ENCODE results near the gene TM2D1. TPM values are rescaled to one million over a fixed set of nuclear protein-coding genes. Genes with fewer than 3 reads are reported as not detected.

The TM2D1 gene
- 40.4 and 56.5 TPM in 2 replicates for polyA plus RNA-seq (2011; rRNA removed)
- 13.3 and 17.7 TPM in 2 replicates for polyA minus RNA-seq (2011; rRNA and poly(A)+ RNA removed)

DNA sequence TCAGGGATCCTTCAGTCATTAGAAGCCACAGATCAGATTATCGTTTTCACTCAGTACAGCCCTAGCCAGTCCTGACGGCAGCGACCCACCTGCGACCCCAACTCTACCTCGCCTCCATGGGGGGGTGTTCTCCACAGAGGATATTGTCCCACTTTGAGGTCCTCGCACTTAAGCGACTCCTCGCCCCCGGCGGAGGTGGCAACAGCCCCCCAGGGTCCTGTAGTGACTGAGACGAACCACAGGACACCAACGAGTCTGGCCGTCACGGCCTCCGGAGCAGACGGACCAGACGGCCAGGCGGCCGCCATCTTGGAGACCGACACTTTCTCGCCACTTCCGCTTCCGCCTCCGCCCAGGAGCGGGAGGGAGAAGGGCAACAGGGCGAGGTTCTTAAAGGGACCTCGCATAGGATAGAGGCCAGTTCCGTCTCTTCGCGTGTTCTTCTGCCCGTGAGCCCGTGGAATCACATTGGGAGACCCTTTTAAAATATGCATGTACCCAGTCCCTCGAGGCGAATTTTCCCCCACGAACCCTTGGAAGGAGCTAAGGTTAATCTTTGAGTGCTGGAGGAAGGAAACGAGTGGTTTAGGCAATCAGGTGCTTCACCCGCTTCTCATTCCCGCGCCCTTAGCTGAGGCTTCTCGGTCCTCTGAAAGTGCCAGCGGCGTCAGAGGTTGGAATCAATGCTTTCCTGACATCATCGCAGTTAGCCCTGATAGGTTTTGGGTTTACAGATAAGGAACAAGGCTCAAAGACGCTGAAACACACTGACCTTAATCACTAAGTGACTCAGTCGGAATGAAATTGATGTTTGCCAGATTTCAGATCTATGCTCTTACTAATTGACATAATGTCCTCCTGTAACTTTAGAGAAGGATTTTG lies at the start of gene TM2D1:
Gene TM2D1 (minus strand): TSS at position 329 of the 882 bp plus-strand sequence. CDS start 21 bp downstream, at position 308.
- DNase-seq (ENCODE audit: low read depth, low spot score) = peak; percentile 62
- H3K4me3 ChIP-seq (ENCODE audit: low read depth, low read length) = peak within 1 kb of the TSS; percentile 100
- ChIA-PET POLR2A (interaction anchor here (0.5 kb wide), 1 partner anchor 46 kb away, joined by 4 read pairs; no protein-coding TSS in a partner anchor), CTCF (interaction anchor here (0.5 to 1.0 kb wide), 2 partner anchors 675 to 1001 kb away, joined by 3 to 5 read pairs; no protein-coding TSS in a partner anchor)
- TF ChIP-seq, protein P1, sequence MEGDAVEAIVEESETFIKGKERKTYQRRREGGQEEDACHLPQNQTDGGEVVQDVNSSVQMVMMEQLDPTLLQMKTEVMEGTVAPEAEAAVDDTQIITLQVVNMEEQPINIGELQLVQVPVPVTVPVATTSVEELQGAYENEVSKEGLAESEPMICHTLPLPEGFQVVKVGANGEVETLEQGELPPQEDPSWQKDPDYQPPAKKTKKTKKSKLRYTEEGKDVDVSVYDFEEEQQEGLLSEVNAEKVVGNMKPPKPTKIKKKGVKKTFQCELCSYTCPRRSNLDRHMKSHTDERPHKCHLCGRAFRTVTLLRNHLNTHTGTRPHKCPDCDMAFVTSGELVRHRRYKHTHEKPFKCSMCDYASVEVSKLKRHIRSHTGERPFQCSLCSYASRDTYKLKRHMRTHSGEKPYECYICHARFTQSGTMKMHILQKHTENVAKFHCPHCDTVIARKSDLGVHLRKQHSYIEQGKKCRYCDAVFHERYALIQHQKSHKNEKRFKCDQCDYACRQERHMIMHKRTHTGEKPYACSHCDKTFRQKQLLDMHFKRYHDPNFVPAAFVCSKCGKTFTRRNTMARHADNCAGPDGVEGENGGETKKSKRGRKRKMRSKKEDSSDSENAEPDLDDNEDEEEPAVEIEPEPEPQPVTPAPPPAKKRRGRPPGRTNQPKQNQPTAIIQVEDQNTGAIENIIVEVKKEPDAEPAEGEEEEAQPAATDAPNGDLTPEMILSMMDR (IDR thresholded peaks at IDR 0.05; ENCODE audit: low read depth, low read length) = no peak
- peak within 1 kb of the TSS; percentile 70 for H3K27ac ChIP-seq (ENCODE audit: low read depth, low read length)
- H3K27me3 ChIP-seq (ENCODE audit: control insufficient read depth, insufficient read depth, low read length) = no peaks in the 10 kb centered on the region
- no peaks in the 10 kb centered on the region; the same call in 1 of the 2 replicates for H3K9me3 ChIP-seq (ENCODE audit: control insufficient read depth, insufficient read depth, low read length)

DNA sequence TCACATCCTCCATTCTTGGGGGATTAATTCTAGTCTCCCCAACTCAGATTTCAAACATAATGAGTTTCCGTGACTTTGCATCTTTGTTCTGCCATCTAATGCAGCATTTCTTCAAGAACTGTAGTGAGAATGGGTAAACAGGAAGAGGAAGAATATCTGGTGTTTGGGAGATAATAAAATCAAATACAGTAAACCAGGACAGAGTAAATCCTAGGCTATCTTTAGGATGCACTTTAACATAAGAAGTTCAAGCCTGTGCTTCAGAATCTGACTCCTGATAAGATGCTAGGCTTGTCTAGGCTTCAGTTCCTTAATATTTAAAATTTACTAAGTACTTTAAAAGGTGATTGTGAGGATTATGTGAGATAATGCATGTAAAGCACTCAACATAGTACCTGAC lies 45.2 kb upstream of the TM2D1 start:
- Histone ChIP-seq H3K27ac (ENCODE audit: low read depth, low read length) (no peak overlapping the region), H3K4me3 (ENCODE audit: low read depth, low read length) (no peak overlapping the region), H3K9me3 (ENCODE audit: control insufficient read depth, insufficient read depth, low read length) (no peaks in the 10 kb centered on the region), H3K27me3 (ENCODE audit: control insufficient read depth, insufficient read depth, low read length) (no peaks in the 10 kb centered on the region)
- ChIA-PET CTCF (no interaction called here), POLR2A (no interaction called here)
- DNase-seq (ENCODE audit: low read depth, low spot score) = no peak
- TF ChIP-seq, protein P1 (IDR thresholded peaks at IDR 0.05; ENCODE audit: low read depth, low read length) = no peak

DNA sequence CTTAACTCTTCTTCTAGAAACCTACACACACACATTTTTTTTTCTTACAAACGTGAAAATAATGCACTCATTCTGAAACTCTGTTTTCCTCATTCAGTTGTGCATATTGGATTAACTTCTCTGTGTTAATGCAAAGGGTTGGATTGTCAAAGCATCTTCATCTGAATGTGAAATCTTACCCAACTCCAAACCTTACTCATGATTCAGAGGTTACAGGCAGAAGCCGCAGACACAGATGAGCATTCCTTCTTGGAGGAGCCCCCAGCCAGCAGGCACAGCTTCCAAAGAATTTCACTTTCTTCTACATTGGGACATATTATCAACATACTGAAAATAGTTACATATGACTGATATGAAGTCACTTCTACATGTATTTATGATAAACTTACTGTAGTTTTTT lies 33.0 kb upstream of the TM2D1 start:
- ChIA-PET POLR2A (no interaction called here), CTCF (no interaction called here)
- Histone ChIP-seq H3K9me3 (ENCODE audit: control insufficient read depth, insufficient read depth, low read length) (no peaks in the 10 kb centered on the region), H3K27ac (ENCODE audit: low read depth, low read length) (no peak overlapping the region), H3K4me3 (ENCODE audit: low read depth, low read length) (no peak overlapping the region), H3K27me3 (ENCODE audit: control insufficient read depth, insufficient read depth, low read length) (no peaks in the 10 kb centered on the region)
- no peak for DNase-seq (ENCODE audit: low read depth, low spot score)
- TF ChIP-seq, protein P1 (IDR thresholded peaks at IDR 0.05; ENCODE audit: low read depth, low read length) = no peak

DNA sequence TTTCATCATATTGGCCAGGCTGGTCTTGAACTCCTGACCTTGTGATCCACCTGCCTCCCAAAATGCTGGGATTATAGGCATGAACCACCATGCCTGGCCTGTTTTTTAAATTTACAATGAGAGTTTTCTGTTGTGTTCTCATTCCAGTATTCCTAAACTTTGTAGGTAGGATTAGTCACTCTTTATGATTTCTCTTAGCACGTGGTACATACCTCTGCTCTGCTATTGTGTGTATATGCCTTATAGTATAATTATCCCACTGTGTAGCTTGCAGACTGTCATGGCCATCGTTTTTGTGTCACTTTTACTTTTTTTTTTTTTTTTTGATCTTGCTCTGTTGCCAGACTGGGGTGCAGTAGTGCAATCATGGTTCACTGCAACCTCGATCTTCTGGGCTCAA lies 31.8 kb upstream of the TM2D1 start:
- TF ChIP-seq, protein P1 (IDR thresholded peaks at IDR 0.05; ENCODE audit: low read depth, low read length) = no peak
- POLR2A ChIA-PET = no interaction called here
- no peak overlapping the region for H3K27ac ChIP-seq (ENCODE audit: low read depth, low read length)
- no peaks in the 10 kb centered on the region for H3K27me3 ChIP-seq (ENCODE audit: control insufficient read depth, insufficient read depth, low read length)
- DNase-seq (ENCODE audit: low read depth, low spot score) = no peak
- H3K4me3 ChIP-seq (ENCODE audit: low read depth, low read length) = no peak overlapping the region
- CTCF ChIA-PET = no interaction called here
- no peaks in the 10 kb centered on the region for H3K9me3 ChIP-seq (ENCODE audit: control insufficient read depth, insufficient read depth, low read length)

DNA sequence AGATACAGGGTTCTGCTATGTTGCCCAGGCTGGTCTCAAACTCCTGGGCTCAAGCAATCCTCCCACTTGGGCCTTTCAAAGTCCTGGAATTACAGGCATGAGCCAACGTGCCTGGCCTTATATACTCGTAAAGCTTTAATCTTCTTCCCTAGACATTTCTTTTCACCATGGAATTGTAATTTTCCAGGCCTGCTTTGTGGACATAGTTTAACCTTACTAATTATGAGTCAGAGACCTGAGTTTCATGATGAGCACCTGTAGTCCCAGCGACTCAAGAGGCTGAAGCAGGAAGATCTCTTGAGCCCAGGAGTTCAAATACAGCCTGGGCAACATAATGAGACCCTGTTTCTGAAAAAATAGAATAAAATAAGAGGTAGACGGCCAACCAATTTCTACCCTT lies 29.6 kb upstream of the TM2D1 start:
- no peak for DNase-seq (ENCODE audit: low read depth, low spot score)
- no peak overlapping the region for H3K4me3 ChIP-seq (ENCODE audit: low read depth, low read length)
- CTCF ChIA-PET = no interaction called here
- H3K27ac ChIP-seq (ENCODE audit: low read depth, low read length) = no peak overlapping the region
- TF ChIP-seq, protein P1 (IDR thresholded peaks at IDR 0.05; ENCODE audit: low read depth, low read length) = no peak
- no peaks in the 10 kb centered on the region for H3K9me3 ChIP-seq (ENCODE audit: control insufficient read depth, insufficient read depth, low read length)
- H3K27me3 ChIP-seq (ENCODE audit: control insufficient read depth, insufficient read depth, low read length) = no peaks in the 10 kb centered on the region
- POLR2A ChIA-PET = no interaction called here

Measured in AG04450 (cell line).